H54 (cell line): ENCODE data around the gene ISG20L2.
A peak's percentile ranks its signal among the peaks of the same experiment; 100 is the strongest.

Experiments
- DNase-seq: peaks from one replicate; pipeline ENCODE4 v3.0.0; 2011; ENCODE audit warnings: low spot score, mixed read lengths; ENCODE audit not compliant: insufficient read length
- FAIRE-seq: peaks from 3 replicates; lab custom pipeline; 2011; peaks lifted over from hg19 to GRCh38; lab: Jason Lieb, UNC
- POLR2A ChIP-seq: IDR thresholded peaks from 2 replicates; pipeline ENCODE4 v1.6.1; 2011; ENCODE audit warnings: low read depth, mild to moderate bottlenecking, low read length

ISG20L2 gene

DNA sequence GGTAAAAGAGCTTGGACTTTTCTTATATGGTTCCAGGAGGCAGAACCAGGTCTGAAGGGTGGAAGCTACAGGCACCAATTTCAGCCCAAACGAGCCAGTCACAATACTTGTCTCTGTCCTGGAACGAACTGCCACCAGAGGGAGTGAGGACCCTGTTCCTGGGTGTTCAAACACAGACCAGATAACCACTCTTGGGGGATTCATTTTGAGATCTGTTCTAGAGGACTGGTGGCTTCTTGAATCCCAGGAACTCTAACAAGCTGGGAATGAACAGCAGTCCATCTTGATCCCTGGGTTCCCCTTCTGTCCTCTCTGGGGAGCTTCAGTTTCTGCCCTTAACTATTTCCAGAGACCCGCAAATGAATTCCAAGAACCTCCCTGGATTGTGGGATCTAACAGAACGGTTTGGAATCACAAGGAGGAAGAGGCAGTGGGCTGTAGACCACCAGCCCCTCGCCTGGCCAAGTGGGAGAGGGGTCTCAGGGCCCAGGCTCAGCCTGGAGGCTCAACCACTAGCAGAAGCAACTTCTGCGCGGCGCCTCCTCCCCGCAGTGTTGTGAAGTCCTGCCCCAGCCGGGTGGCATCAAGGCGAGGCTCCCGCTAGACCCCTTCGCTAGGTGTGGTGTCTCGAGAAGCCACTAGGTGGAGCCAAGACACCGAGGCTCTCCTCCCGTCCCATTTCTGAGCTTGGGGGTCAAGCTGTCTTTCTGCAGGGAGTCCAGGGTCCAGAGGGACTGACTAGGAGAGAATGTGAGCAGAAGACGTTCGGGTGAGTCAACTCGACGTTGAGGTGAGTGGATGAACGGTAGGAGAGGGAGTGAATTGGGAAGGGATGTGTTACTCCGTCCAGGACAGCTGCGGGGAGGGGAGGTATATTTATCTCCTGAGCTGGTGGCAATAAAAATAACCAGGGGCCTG lies 39.3 kb downstream of the ISG20L2 start:
- FAIRE-seq (no peak), DNase-seq (peak; percentile 75)
- no peak for TF ChIP-seq POLR2A

- DNase-seq (peak; percentile 96), FAIRE-seq (peak; percentile 53)
- no peak for TF ChIP-seq POLR2A
These were observed 44.3 kb downstream of the ISG20L2 start for GRCh38 chr1:156684227-156684782.

GRCh38 chr1:156682166-156682890 lies 46.2 kb downstream of the ISG20L2 start:
- FAIRE-seq (no peak), DNase-seq (no peak)
- TF ChIP-seq POLR2A, result no peak

GRCh38 chr1:156681196-156681960 lies 47.2 kb downstream of the ISG20L2 start:
- no peak for DNase-seq

GRCh38 chr1:156680056-156680455 lies 48.5 kb downstream of the ISG20L2 start:
- no peak for TF ChIP-seq POLR2A
- DNase-seq (no peak), FAIRE-seq (no peak)

More at GRCh38 chr1:156681196-156681960, 47.2 kb downstream of the ISG20L2 start:
- FAIRE-seq, result no peak
- TF ChIP-seq POLR2A, result no peak

GRCh38 chr1:156677616-156678596 lies 50.7 kb downstream of the ISG20L2 start:
- TF ChIP-seq POLR2A, result no peak

DNA sequence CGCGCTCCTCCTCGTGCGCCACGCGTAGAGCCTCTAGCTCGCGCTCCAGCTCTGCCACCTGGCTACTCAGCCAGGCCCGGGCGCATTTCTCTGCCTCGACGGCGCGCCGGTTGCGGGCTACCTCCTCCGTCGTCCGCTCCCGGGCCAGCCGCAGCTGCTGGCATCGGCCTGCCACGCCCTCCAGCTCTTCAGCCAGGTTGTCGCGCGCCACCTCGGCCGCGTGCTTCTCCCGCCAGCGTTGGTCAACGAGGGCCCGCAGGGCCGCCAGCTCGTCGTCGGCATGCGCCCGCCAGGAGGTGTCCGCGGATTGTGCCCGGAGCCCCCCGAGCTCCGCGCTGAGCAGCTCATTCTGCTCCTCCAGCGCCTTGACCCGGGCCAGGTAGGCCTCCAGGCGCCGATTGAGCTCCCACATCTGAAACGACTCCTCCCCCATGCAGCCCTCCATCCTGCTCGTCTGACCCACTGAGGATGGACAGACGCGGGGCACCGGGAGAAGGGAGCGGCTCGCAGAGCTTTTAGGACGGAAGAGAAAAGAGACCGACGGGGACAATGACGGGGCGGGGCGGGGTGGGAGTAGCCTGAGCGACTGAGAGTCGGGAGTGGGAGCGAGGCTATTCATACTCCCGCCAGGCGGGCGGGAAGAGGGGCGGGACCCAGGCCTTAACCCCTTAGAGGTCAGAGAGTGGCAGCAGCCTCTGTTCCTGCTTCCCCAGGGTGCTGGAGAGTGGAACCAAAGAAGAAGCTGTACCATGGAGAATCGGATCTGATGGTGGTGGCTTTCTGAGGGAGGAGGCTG lies 51.5 kb downstream of the ISG20L2 start, which contains the start of gene NES:
NES (minus strand) TSS at position 588 of the 796 bp plus-strand sequence; CDS start at position 445, 143 bp downstream.
- no peak for TF ChIP-seq POLR2A
- FAIRE-seq (no peak), DNase-seq (peak; percentile 85)

More at GRCh38 chr1:156677616-156678596, 50.7 kb downstream of the ISG20L2 start:
- FAIRE-seq (no peak), DNase-seq (peak; percentile 92)

- FAIRE-seq (no peak), DNase-seq (no peak)
- no peak for TF ChIP-seq POLR2A
These were observed 52.3 kb downstream of the ISG20L2 start for GRCh38 chr1:156676114-156676819.

DNA sequence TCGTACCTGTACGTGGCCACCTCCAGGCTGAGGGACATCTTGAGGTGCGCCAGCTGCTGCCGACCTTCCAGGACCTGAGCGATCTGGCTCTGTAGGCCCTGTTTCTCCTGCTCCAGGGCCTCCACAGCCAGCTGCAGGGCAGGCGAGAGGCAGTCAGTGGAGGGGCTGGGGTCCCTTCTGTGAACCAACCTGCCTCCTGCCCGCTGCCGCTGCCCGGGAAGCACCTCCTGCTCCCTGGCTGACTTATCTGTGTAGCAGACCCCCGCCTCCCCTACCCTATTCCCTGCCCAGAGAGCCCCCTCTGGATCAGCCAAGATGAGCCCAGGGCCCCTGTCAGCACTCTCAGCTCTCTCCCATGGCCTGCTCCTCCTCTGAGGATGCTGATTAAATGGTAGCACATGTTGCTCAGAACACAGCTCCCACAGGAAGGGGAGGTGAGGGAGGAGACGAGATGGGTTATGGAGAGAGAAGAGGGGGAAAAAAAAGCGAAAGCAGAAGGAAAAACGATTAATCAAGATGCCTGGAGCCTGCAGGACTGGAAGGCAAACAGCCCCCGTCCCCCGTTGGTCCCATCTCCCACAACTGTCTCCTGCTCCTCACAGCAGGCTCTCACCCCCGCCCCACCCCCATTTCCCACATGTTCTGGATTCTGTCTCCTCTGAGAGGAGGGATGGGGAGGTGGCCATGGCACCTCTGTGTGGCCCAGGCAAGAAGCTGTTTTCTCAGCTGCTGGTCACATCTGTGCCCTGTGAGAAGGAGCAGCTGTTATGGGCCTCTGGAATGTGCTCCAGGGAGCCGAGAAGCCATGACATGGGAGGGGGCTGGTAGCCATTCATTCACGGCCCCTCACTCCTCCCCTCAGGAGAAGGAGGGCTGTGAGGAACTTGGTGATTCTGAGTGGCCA lies 53.1 kb downstream of the ISG20L2 start:
- no peak for TF ChIP-seq POLR2A
- FAIRE-seq (no peak), DNase-seq (no peak)
